Fibroblast of lung (primary cell): ENCODE measurements around the gene R3HCC1L. TPM values are rescaled to one million over a fixed set of nuclear protein-coding genes. Genes with fewer than 3 reads are reported as not detected.
"Not testable (repeated sequence)": the region's sequence is repeated elsewhere in the genome, so short reads cannot be mapped to it uniquely, and the experiment has no call there.

Source experiments
- DNase-seq, 2 donors: peaks; one replicate each; pipeline versions ENCODE4 v3.0.0 to v3.0.0-alpha.2; 2010; ENCODE audit warnings: low read depth in 2 of 2
- H2AFZ ChIP-seq: 2 replicates; pipeline ENCODE4 v1.5.1; 2012; ENCODE audit warnings: low read length, control low read depth, inconsistent platforms
- H3K27ac ChIP-seq: 2 replicates; pipeline ENCODE4 v1.5.1; 2011; ENCODE audit warnings: low read length, control low read depth; ENCODE audit not compliant: insufficient read depth
- H3K27me3 ChIP-seq: 2 replicates; pipeline ENCODE4 v1.5.1; 2011; ENCODE audit warnings: mild to moderate bottlenecking, low read length; ENCODE audit not compliant: control insufficient read depth, insufficient read depth
- H3K36me3 ChIP-seq: 2 replicates; pipeline ENCODE4 v1.5.1; 2011; ENCODE audit warnings: low read length; ENCODE audit not compliant: control insufficient read depth, insufficient read depth
- H3K4me1 ChIP-seq: 2 replicates; pipeline ENCODE4 v1.5.1; 2011; ENCODE audit warnings: low read length; ENCODE audit not compliant: control insufficient read depth, insufficient read depth; ENCODE audit errors: extremely low read depth
- H3K4me2 ChIP-seq: 2 replicates; pipeline ENCODE4 v1.5.1; 2011; ENCODE audit warnings: low read length, control low read depth; ENCODE audit not compliant: insufficient read depth; ENCODE audit errors: extremely low read depth
- H3K4me3 ChIP-seq, 4 experiments: fragments of 200-600 bp in 1 of 4; sonication (generic) in 1 of 4; replicated peaks in 1 of 4; 2 replicates each; pipeline ENCODE4 v1.5.1; 2011 to 2016; ENCODE audit warnings: low read length in 4 of 4, low read depth in 3 of 4, mild to moderate bottlenecking in 3 of 4, control low read depth in 2 of 4, inconsistent platforms in 1 of 4, mixed read lengths in 1 of 4; ENCODE audit not compliant: insufficient read depth in 1 of 4; ENCODE audit errors: control extremely low read depth in 1 of 4
- H3K79me2 ChIP-seq: 2 replicates; pipeline ENCODE4 v1.5.1; 2012; ENCODE audit warnings: mild to moderate bottlenecking, low read length, inconsistent platforms; ENCODE audit not compliant: control insufficient read depth, insufficient read depth
- H3K9ac ChIP-seq: 2 replicates; pipeline ENCODE4 v1.5.1; 2011; ENCODE audit warnings: mild to moderate bottlenecking, low read length, control low read depth; ENCODE audit not compliant: insufficient read depth
- H3K9me3 ChIP-seq: 2 replicates; pipeline ENCODE4 v1.5.1; 2012; ENCODE audit warnings: low read depth, low read length; ENCODE audit not compliant: control insufficient read depth, insufficient read depth
- H4K20me1 ChIP-seq: 2 replicates; pipeline ENCODE4 v1.5.1; 2011; ENCODE audit warnings: low read length; ENCODE audit not compliant: control insufficient read depth, insufficient read depth; ENCODE audit errors: extremely low read depth
- CTCF ChIP-seq, 2 donors: IDR thresholded peaks in 1 of 2; conservative IDR thresholded peaks in 1 of 2; 1 replicate in 1 of 2; 2 replicates in 1 of 2; pipeline ENCODE4 v1.5.1; 2011 to 2012; ENCODE audit warnings: low read length in 2 of 2, control low read depth in 1 of 2, inconsistent platforms in 1 of 2, low read depth in 1 of 2, mild to moderate bottlenecking in 1 of 2
- EZH2 ChIP-seq: IDR thresholded peaks from 2 replicates; pipeline ENCODE4 v1.5.1; 2012; ENCODE audit warnings: low read length, control low read depth, mild to moderate bottlenecking; ENCODE audit errors: missing control alignments
- polyA plus RNA-seq, 2 donors: library from polyadenylated mRNA; depleted of rRNA in 1 of 2; stranded (reverse) in 1 of 2; unstranded in 1 of 2; fragments of >200 nt; gene quantifications; 2 replicates each; pipeline ENCODE4 v1.2.1, GENCODE V29; 2011 to 2012; ENCODE audit warnings: missing spikeins in 1 of 2
- total RNA-seq: library from RNA; depleted of rRNA; stranded (reverse); fragments of >200 nt; gene quantifications from 2 replicates; pipeline ENCODE4 v1.2.1, GENCODE V29; 2014

R3HCC1L gene
- total and polyA plus RNA-seq, 2 donors (not counting 1 experiment from before 2014, with no cell fraction given): 11.1 to 19.5 TPM

GRCh38 chr10:98134117-98134430 is 383 bp upstream of the R3HCC1L start:
- H3K4me1 ChIP-seq: peaks cover 2% of the 10 kb centered on the region
- no peak overlapping the region for H3K27ac ChIP-seq
- DNase-seq: peak in 1 of 2 donors; percentile 6
- H3K36me3 ChIP-seq: no peaks in the 10 kb centered on the region
- no peaks in the 10 kb centered on the region for H3K9me3 ChIP-seq
- TF ChIP-seq EZH2 (no peak), CTCF (conservative IDR thresholded peaks at IDR 0.05 in 1 of 2, IDR thresholded peaks at IDR 0.05 in 1 of 2; ENCODE audit: low read depth in 1 of 2, low read length in 2 of 2) (no peak)
- peak overlapping the region; percentile 56 for H3K4me2 ChIP-seq
- H3K4me3 ChIP-seq: peak overlapping the region; percentile 88 to 95 (median 92)
- peak overlapping the region; percentile 91 for H2AFZ ChIP-seq
- peaks cover 36% of the 10 kb centered on the region for H3K79me2 ChIP-seq
- H3K27me3 ChIP-seq: peaks cover 2% of the 10 kb centered on the region
- no peaks in the 10 kb centered on the region for H4K20me1 ChIP-seq
- H3K9ac ChIP-seq: no peak overlapping the region

- H3K4me1 ChIP-seq: peaks cover 2% of the 10 kb centered on the region
- H3K4me2 ChIP-seq: peak overlapping the region; percentile 88
- H3K36me3 ChIP-seq: no peaks in the 10 kb centered on the region
- H3K79me2 ChIP-seq: peaks cover 43% of the 10 kb centered on the region
- peak overlapping the region; percentile 88 to 95 (median 92) for H3K4me3 ChIP-seq
- TF ChIP-seq CTCF (conservative IDR thresholded peaks at IDR 0.05 in 1 of 2, IDR thresholded peaks at IDR 0.05 in 1 of 2; ENCODE audit: low read depth in 1 of 2, low read length in 2 of 2) (no peak), EZH2 (no peak)
- no peaks in the 10 kb centered on the region for H3K27me3 ChIP-seq
- peak overlapping the region; percentile 93 for H2AFZ ChIP-seq
- H3K27ac ChIP-seq: peak overlapping the region; percentile 94
- DNase-seq: peak in 1 of 2 donors; percentile 25
- H3K9ac ChIP-seq: peak overlapping the region; percentile 90
- no peaks in the 10 kb centered on the region for H4K20me1 ChIP-seq
- H3K9me3 ChIP-seq: no peaks in the 10 kb centered on the region
Measured at GRCh38 chr10:98135222-98135899, 904 bp downstream of the R3HCC1L start.

- H3K4me3 ChIP-seq, H3K9me3 ChIP-seq, DNase-seq, H3K4me2 ChIP-seq, H3K4me1 ChIP-seq, H3K27me3 ChIP-seq, H3K36me3 ChIP-seq, H3K9ac ChIP-seq, H2AFZ ChIP-seq, H4K20me1 ChIP-seq, H3K27ac ChIP-seq: not testable (repeated sequence)
- H3K79me2 ChIP-seq: peaks cover 48% of the 10 kb centered on the region
Measured at GRCh38 chr10:98136775-98137174, 2.3 kb downstream of the R3HCC1L start.
